OCI-LY3 (cell line): ENCODE data around the gene NOL4L.

ENCODE experiments used
- EZH2phosphoT487 ChIP-seq: fragments of 200-600 bp; shearing (Covaris generic); IDR thresholded peaks from 2 replicates; pipeline ENCODE4 v1.6.1; 2018; ENCODE audit warnings: antibody characterized with exemption, mixed run types, low read depth
- TF ChIP-seq, protein P1 (sequence below): fragments of 200-600, 300-600 bp; sonication (generic); IDR thresholded peaks from 2 replicates; pipeline ENCODE4 v1.5.1; 2014; ENCODE audit warnings: antibody characterized with exemption, low read length, low read depth

DNA sequence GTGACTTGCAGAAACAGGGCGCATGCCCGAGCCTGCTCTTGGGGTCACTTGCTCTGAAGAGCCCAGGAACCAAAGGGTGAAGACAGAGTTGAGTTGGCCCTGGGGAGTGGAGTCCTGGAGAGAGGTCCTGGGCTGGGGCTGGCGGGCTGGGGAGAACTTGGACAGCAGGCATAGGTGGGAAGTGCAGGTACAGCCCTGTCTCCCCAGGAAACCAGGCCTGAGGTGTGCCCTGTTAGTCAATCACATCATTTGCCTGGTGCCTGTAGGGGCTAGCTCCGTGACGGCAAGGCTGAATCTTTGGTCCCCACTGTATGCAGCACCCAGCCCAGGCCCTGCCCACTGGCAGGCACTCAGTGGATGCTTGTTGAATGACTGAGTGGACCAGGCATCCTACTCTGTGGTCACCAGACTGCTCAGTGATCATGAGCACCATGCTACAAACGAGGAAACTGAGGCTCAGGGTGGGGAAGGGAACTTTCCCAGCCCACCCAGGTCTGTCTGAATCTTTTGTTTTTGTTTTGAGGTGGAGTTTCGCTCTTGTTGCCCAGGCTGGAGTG is 15.6 kb upstream of the NOL4L start:
- TF ChIP-seq, protein P1, sequence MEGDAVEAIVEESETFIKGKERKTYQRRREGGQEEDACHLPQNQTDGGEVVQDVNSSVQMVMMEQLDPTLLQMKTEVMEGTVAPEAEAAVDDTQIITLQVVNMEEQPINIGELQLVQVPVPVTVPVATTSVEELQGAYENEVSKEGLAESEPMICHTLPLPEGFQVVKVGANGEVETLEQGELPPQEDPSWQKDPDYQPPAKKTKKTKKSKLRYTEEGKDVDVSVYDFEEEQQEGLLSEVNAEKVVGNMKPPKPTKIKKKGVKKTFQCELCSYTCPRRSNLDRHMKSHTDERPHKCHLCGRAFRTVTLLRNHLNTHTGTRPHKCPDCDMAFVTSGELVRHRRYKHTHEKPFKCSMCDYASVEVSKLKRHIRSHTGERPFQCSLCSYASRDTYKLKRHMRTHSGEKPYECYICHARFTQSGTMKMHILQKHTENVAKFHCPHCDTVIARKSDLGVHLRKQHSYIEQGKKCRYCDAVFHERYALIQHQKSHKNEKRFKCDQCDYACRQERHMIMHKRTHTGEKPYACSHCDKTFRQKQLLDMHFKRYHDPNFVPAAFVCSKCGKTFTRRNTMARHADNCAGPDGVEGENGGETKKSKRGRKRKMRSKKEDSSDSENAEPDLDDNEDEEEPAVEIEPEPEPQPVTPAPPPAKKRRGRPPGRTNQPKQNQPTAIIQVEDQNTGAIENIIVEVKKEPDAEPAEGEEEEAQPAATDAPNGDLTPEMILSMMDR = no peak
- no peak for TF ChIP-seq EZH2phosphoT487
